ENCODE results near the gene SLC26A8. TPM values are rescaled to one million over a fixed set of nuclear protein-coding genes. Genes with fewer than 3 reads are reported as not detected.

The SLC26A8 gene
- total RNA-seq, 1 donor from 2014 or later, result not detected

DNA sequence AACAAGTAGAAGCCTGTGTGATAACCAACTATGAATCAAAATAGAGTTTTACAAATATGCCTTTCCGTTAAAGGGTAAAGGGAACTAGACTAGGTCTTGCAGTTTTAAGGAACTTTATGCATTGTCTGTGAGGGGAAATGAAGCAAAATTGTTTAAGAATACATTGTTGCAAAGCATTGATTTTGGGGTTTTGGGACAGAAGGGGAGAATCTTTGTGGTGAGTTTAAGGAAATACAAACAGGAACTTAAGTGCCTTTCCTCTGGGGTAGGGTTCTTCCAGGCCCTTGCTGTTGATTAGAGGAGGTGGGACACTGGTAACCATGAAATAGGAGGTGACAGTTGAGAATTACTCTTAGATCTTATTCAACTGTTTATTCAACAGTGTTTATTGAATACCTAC lies 7.8 kb upstream of the SLC26A8 start:
- intact Hi-C loops (cut with micrococcal nuclease), result no loop called here
- Histone ChIP-seq H3K4me1 (peaks cover 90% of the 10 kb centered on the region), H3K36me3 (no peaks in the 10 kb centered on the region), H3K27me3 (ENCODE audit: low read depth) (no peaks in the 10 kb centered on the region), H3K9me3 (replicated peaks) (no peaks in the 10 kb centered on the region), H3K4me3 (no peak overlapping the region), H3K27ac (replicated peaks) (no peak overlapping the region)
- TF ChIP-seq CTCF (IDR thresholded peaks at IDR 0.05; ENCODE audit: borderline replicate concordance), result no peak
- no peak for DNase-seq

DNA sequence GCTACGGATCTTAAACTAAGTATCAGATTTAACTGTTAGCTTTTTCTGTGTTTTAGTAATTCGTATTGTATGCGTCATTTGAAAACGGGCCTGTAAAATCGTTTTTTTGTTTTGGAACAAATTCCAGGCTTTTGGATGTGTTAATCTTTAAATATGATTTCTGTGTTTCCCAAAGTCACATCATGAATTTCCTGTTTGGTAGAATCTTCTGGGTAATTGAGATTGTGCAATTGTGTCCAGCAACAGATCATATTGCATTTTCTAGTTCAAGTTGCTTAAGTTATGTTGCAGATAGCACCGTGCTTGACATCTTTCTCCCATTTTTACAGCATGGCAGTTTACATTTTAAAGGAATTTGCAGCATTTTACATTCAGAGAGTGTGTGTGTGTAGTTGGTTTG lies 5.0 kb upstream of the SLC26A8 start:
- peaks cover 5% of the 10 kb centered on the region for H3K27me3 ChIP-seq (ENCODE audit: low read depth)
- intact Hi-C loops (cut with micrococcal nuclease), result no loop called here
- H3K9me3 ChIP-seq (replicated peaks), result no peaks in the 10 kb centered on the region
- peak overlapping the region; percentile 96 for H3K27ac ChIP-seq (replicated peaks)
- H3K4me1 ChIP-seq, result peaks cover 65% of the 10 kb centered on the region
- peak overlapping the region; percentile 97 for H3K4me3 ChIP-seq
- no peak for DNase-seq
- no peak for TF ChIP-seq CTCF (IDR thresholded peaks at IDR 0.05; ENCODE audit: borderline replicate concordance)
- no peaks in the 10 kb centered on the region for H3K36me3 ChIP-seq

- H3K4me3 ChIP-seq, result peak overlapping the region; percentile 97
- TF ChIP-seq CTCF (IDR thresholded peaks at IDR 0.05; ENCODE audit: borderline replicate concordance), result no peak
- intact Hi-C loops (cut with micrococcal nuclease), result no loop called here
- no peaks in the 10 kb centered on the region for H3K36me3 ChIP-seq
- peaks cover 62% of the 10 kb centered on the region for H3K4me1 ChIP-seq
- H3K27ac ChIP-seq (replicated peaks), result peak overlapping the region; percentile 96
- DNase-seq, result peak; percentile 63
- H3K27me3 ChIP-seq (ENCODE audit: low read depth), result peaks cover 11% of the 10 kb centered on the region
- H3K9me3 ChIP-seq (replicated peaks), result no peaks in the 10 kb centered on the region
These were observed 4.5 kb upstream of the SLC26A8 start for GRCh38 chr6:36028877-36029324.

DNA sequence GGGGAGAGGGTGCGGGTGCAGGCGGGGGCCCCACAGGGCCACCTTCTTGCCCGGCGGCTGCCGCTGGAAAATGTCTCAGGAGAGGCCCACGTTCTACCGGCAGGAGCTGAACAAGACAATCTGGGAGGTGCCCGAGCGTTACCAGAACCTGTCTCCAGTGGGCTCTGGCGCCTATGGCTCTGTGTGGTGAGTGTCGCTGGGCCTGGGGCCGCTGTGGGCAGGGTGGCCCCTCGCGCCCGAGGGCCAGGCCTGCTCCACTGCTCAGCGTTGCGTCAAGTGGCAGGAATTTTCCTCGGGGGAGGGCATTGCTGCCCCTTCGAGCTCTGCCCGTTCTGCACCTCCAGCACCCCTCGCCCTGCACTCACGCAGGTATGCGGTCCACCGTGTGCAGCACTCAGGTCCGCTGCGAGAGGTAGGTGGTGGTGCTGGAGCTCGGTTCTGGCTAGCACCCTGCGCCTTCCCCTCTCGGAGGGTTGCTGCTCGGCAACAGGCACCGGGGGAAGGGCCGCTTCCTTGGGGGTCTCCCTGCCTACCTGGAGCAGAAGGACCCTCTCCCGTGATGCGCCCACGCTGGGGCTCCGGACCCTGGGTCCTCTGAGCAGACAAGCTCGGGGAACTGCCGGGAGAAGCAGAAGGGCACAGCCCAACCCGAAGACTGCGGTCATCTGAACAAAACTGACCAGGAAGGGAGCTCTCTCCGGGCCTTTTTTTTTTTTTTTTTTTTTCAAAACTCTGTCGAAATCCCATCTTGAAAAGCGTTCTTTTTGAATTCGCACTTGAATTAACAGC lies 3.8 kb upstream of the SLC26A8 start:
- intact Hi-C loops (cut with micrococcal nuclease), result no loop called here
- peak overlapping the region; percentile 97 for H3K4me3 ChIP-seq
- TF ChIP-seq CTCF (IDR thresholded peaks at IDR 0.05; ENCODE audit: borderline replicate concordance), result no peak
- no peaks in the 10 kb centered on the region for H3K9me3 ChIP-seq (replicated peaks)
- H3K27ac ChIP-seq (replicated peaks), result peak overlapping the region; percentile 96
- no peaks in the 10 kb centered on the region for H3K36me3 ChIP-seq
- H3K4me1 ChIP-seq, result peaks cover 56% of the 10 kb centered on the region
- DNase-seq, result peak; percentile 32
- H3K27me3 ChIP-seq (ENCODE audit: low read depth), result peaks cover 17% of the 10 kb centered on the region

DNA sequence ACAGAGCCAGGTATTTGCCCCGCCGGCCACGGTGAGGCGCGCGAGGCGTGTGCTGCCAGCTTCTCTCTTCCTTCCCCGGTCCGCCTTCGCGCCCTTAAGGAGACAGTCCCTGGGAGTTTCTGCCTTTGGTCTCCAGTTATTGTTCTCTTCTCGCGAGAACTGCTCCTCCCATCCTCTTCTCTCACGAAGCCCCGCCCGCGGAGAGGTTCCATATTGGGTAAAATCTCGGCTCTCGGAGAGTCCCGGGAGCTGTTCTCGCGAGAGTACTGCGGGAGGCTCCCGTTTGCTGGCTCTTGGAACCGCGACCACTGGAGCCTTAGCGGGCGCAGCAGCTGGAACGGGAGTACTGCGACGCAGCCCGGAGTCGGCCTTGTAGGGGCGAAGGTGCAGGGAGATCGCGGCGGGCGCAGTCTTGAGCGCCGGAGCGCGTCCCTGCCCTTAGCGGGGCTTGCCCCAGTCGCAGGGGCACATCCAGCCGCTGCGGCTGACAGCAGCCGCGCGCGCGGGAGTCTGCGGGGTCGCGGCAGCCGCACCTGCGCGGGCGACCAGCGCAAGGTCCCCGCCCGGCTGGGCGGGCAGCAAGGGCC lies 3.2 kb upstream of the SLC26A8 start, which contains the start of gene MAPK14:
Gene MAPK14, plus strand, starts transcription at position 308 of the 587 bp plus-strand sequence. CDS start 350 bp downstream, outside the sequence.
- Histone ChIP-seq H3K9me3 (replicated peaks) (no peaks in the 10 kb centered on the region), H3K27ac (replicated peaks) (peak within 1 kb of the TSS; percentile 96)
- peak; percentile 90 for TF ChIP-seq CTCF (IDR thresholded peaks at IDR 0.05; ENCODE audit: borderline replicate concordance)

More for the DNA sequence above, 3.2 kb upstream of the SLC26A8 start, which contains the start of gene MAPK14:
- Histone ChIP-seq H3K4me1 (peaks cover 49% of the 10 kb centered on the region), H3K36me3 (no peaks in the 10 kb centered on the region), H3K27me3 (ENCODE audit: low read depth) (peaks cover 24% of the 10 kb centered on the region), H3K4me3 (peak within 1 kb of the TSS; percentile 97)
- intact Hi-C loops (cut with micrococcal nuclease), result loop anchor here (2.0 kb wide), 1 partner anchor 65 kb away; no protein-coding TSS in a partner anchor
- peak; percentile 99 for DNase-seq
